GM13977 (cell line): ENCODE results near the gene PELO.

Experiments used
- DNase-seq: peaks from one replicate; pipeline ENCODE4 v3.0.0; 2012; ENCODE audit warnings: low spot score
- in situ Hi-C: fragments of 300-500 bp; cut with MboI; formaldehyde crosslinking; loops from one replicate; pipeline ENCODE4 v1.12.0; 2022; ENCODE audit warnings: low sequenced_read_pairs, low pct_unique_long_range_greater_than_20kb, mixed read lengths, inconsistent platforms; ENCODE audit not compliant: unreplicated experiment
- TF ChIP-seq, protein P1 (sequence below): IDR thresholded peaks from 2 replicates; pipeline ENCODE4 v1.5.1; 2012; ENCODE audit warnings: mild to moderate bottlenecking, control low read depth; ENCODE audit not compliant: insufficient read depth; ENCODE audit errors: extremely low read depth, missing control alignments

PELO gene

GRCh38 chr5:52771343-52772039 is 16.2 kb upstream of the PELO start:
- peak; percentile 28 for DNase-seq
- TF ChIP-seq, protein P1, sequence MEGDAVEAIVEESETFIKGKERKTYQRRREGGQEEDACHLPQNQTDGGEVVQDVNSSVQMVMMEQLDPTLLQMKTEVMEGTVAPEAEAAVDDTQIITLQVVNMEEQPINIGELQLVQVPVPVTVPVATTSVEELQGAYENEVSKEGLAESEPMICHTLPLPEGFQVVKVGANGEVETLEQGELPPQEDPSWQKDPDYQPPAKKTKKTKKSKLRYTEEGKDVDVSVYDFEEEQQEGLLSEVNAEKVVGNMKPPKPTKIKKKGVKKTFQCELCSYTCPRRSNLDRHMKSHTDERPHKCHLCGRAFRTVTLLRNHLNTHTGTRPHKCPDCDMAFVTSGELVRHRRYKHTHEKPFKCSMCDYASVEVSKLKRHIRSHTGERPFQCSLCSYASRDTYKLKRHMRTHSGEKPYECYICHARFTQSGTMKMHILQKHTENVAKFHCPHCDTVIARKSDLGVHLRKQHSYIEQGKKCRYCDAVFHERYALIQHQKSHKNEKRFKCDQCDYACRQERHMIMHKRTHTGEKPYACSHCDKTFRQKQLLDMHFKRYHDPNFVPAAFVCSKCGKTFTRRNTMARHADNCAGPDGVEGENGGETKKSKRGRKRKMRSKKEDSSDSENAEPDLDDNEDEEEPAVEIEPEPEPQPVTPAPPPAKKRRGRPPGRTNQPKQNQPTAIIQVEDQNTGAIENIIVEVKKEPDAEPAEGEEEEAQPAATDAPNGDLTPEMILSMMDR: no peak
- in situ Hi-C loops: no loop called here

GRCh38 chr5:52772668-52773067 is 15.0 kb upstream of the PELO start:
- no peak for DNase-seq
- in situ Hi-C loops: no loop called here
- TF ChIP-seq, protein P1: no peak

GRCh38 chr5:52773342-52773741 is 14.4 kb upstream of the PELO start:
- in situ Hi-C loops: no loop called here
- TF ChIP-seq, protein P1: no peak
- no peak for DNase-seq

- TF ChIP-seq, protein P1: no peak
- in situ Hi-C loops: no loop called here
- DNase-seq: no peak
Observed at GRCh38 chr5:52774005-52774410, 13.7 kb upstream of the PELO start.

GRCh38 chr5:52776116-52776515 is 11.6 kb upstream of the PELO start:
- DNase-seq: no peak
- in situ Hi-C loops: no loop called here
- TF ChIP-seq, protein P1: no peak

GRCh38 chr5:52777186-52777585 is 10.5 kb upstream of the PELO start:
- in situ Hi-C loops: no loop called here
- TF ChIP-seq, protein P1: no peak
- DNase-seq: no peak
